ENCODE data around the gene PPP2R5A.

DNA sequence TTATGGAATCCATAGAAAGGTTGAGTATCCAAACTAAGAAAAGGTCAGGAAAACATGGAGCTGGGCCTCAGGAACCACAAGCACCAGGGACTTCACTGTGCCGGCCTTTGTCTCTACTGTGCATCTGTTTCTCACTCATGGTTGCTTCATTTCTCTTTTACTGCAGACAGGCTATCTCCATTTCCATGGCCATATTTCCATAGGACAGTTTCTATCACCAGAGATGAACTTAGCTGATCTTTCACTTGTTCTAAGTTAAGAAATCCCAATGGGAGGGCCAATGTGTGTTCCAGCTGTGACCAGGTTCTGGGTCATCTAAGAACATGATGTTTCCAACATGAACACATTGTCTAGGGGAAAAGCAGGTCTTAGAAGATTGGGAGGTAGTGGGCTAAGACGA, 43.7 kb upstream of the PPP2R5A start:
- TF ChIP-seq, protein P1, sequence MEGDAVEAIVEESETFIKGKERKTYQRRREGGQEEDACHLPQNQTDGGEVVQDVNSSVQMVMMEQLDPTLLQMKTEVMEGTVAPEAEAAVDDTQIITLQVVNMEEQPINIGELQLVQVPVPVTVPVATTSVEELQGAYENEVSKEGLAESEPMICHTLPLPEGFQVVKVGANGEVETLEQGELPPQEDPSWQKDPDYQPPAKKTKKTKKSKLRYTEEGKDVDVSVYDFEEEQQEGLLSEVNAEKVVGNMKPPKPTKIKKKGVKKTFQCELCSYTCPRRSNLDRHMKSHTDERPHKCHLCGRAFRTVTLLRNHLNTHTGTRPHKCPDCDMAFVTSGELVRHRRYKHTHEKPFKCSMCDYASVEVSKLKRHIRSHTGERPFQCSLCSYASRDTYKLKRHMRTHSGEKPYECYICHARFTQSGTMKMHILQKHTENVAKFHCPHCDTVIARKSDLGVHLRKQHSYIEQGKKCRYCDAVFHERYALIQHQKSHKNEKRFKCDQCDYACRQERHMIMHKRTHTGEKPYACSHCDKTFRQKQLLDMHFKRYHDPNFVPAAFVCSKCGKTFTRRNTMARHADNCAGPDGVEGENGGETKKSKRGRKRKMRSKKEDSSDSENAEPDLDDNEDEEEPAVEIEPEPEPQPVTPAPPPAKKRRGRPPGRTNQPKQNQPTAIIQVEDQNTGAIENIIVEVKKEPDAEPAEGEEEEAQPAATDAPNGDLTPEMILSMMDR (IDR thresholded peaks at IDR 0.05) = no peak
- TF ChIP-seq POLR2AphosphoS5 (IDR thresholded peaks at IDR 0.05) (no peak), POLR2A (IDR thresholded peaks at IDR 0.05) (no peak)
